ENCODE data around the gene ARID2. TPM values are rescaled to one million over a fixed set of nuclear protein-coding genes. Genes with fewer than 3 reads are reported as not detected.

The ARID2 gene
- polyA plus RNA-seq, 1 donor from 2014 or later, result 20.6 TPM

DNA sequence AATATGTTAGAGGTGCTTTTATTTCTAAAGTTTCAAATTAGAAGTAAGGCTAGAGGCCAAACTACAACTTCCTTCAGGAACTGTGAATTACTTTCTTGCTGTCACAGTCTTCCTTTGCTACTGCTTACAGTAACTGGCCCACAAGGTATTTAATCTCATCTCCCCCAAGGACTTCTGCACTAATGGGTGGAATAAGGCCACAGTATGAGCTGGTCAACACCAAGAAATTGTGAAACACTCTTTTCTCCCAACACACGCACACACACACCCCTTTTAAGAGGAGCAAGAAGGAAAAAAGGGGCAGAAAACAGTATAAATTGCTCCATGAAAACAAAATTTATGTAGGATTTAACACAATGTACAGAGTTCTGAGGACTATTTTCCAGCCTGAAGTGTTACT lies 215.3 kb downstream of the ARID2 start:
- TF ChIP-seq POLR2AphosphoS5 (IDR thresholded peaks at IDR 0.05), result no peak
- TF ChIP-seq MXI1 (conservative IDR thresholded peaks at IDR 0.05; ENCODE audit: poor library complexity, severe bottlenecking), result no peak
- no peaks in the 10 kb centered on the region for H3K9me2 ChIP-seq (ENCODE audit: insufficient read depth, low read length)
- no peaks in the 10 kb centered on the region for H3K79me2 ChIP-seq (replicated peaks; ENCODE audit: insufficient read depth, low read length)
- H3K4me2 ChIP-seq (ENCODE audit: low read length), result no peak overlapping the region
- no peak overlapping the region for H3K4me3 ChIP-seq (ENCODE audit: low read length)
- no peaks in the 10 kb centered on the region for H3K27me3 ChIP-seq (ENCODE audit: insufficient read depth, low read depth, low read length)
- H3F3A ChIP-seq (ENCODE audit: insufficient read depth, low read length, poor library complexity, severe bottlenecking), result no peaks in the 10 kb centered on the region
- no peak overlapping the region for H3K27ac ChIP-seq (ENCODE audit: low read length)
- no peaks in the 10 kb centered on the region for H3K9me3 ChIP-seq (ENCODE audit: low read length)
- no peak overlapping the region for H3K9ac ChIP-seq (ENCODE audit: low read length)
- H2AFZ ChIP-seq (ENCODE audit: low read depth, low read length), result no peak overlapping the region
- H4K20me1 ChIP-seq (ENCODE audit: insufficient read depth), result no peaks in the 10 kb centered on the region
- no peaks in the 10 kb centered on the region for H3K36me3 ChIP-seq (ENCODE audit: insufficient read depth, low read length)

DNA sequence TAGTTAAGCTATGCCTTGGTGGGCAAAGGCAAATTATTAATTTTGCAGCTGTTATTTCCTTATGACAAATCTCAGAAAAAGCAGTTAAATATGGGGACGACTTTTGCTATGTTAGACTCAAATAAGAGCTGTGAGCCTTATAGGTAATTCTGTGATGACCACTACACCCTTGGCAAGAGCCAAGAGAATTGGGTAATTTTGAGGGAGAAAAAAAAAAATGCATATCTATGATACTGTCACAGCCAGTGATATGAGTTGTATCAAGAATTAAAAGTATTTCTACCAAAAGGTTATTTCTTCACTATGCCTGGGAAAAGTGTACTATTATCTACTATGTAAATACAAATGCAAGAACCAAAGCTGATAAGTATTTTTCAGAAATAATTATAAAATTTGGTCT lies 216.9 kb downstream of the ARID2 start:
- Histone ChIP-seq H3K79me2 (replicated peaks; ENCODE audit: insufficient read depth, low read length) (no peaks in the 10 kb centered on the region), H3K9me3 (ENCODE audit: low read length) (no peaks in the 10 kb centered on the region), H4K20me1 (ENCODE audit: insufficient read depth) (no peaks in the 10 kb centered on the region), H3K9ac (ENCODE audit: low read length) (no peak overlapping the region), H3K27me3 (ENCODE audit: insufficient read depth, low read depth, low read length) (no peaks in the 10 kb centered on the region), H3F3A (ENCODE audit: insufficient read depth, low read length, poor library complexity, severe bottlenecking) (no peaks in the 10 kb centered on the region), H3K27ac (ENCODE audit: low read length) (no peak overlapping the region), H3K9me2 (ENCODE audit: insufficient read depth, low read length) (no peaks in the 10 kb centered on the region), H3K4me3 (ENCODE audit: low read length) (no peak overlapping the region), H3K36me3 (ENCODE audit: insufficient read depth, low read length) (no peaks in the 10 kb centered on the region), H3K4me2 (ENCODE audit: low read length) (no peak overlapping the region), H2AFZ (ENCODE audit: low read depth, low read length) (no peak overlapping the region)
- TF ChIP-seq, protein P1, sequence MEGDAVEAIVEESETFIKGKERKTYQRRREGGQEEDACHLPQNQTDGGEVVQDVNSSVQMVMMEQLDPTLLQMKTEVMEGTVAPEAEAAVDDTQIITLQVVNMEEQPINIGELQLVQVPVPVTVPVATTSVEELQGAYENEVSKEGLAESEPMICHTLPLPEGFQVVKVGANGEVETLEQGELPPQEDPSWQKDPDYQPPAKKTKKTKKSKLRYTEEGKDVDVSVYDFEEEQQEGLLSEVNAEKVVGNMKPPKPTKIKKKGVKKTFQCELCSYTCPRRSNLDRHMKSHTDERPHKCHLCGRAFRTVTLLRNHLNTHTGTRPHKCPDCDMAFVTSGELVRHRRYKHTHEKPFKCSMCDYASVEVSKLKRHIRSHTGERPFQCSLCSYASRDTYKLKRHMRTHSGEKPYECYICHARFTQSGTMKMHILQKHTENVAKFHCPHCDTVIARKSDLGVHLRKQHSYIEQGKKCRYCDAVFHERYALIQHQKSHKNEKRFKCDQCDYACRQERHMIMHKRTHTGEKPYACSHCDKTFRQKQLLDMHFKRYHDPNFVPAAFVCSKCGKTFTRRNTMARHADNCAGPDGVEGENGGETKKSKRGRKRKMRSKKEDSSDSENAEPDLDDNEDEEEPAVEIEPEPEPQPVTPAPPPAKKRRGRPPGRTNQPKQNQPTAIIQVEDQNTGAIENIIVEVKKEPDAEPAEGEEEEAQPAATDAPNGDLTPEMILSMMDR (IDR thresholded peaks at IDR 0.05; ENCODE audit: poor library complexity, severe bottlenecking), result no peak
- TF ChIP-seq POLR2AphosphoS5 (IDR thresholded peaks at IDR 0.05) (no peak), TAF1 (IDR thresholded peaks at IDR 0.05; ENCODE audit: low read depth) (no peak), EZH2 (IDR thresholded peaks at IDR 0.05; ENCODE audit: borderline replicate concordance, insufficient read depth, low read length, poor library complexity, severe bottlenecking) (no peak), MXI1 (conservative IDR thresholded peaks at IDR 0.05; ENCODE audit: poor library complexity, severe bottlenecking) (no peak), RAD21 (conservative IDR thresholded peaks at IDR 0.05) (no peak)

DNA sequence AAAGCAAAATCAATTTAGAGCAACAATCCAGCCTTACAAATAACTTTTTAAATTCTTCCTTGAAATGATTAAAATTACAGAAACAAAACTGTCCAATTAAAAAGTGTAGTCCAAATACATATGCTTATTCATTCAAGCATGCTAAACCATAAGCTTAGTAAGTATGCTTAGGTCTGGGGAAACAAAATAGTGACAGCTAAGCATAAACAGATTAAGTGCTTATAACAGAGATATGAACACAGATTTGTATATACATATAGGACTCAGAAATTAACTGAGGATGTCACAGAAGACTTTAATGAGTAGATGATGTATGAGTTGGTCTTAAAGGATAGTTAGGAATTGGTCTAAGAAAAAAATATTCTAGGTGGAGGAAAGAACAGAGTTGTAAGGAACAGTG lies 219.0 kb downstream of the ARID2 start:
- H3K27ac ChIP-seq (ENCODE audit: low read length), result no peak overlapping the region
- H3K9ac ChIP-seq (ENCODE audit: low read length), result no peak overlapping the region
- H3K4me2 ChIP-seq (ENCODE audit: low read length), result no peak overlapping the region
- no peak overlapping the region for H3K4me3 ChIP-seq (ENCODE audit: low read length)
- H3K9me3 ChIP-seq (ENCODE audit: low read length), result no peaks in the 10 kb centered on the region
- no peaks in the 10 kb centered on the region for H3K27me3 ChIP-seq (ENCODE audit: insufficient read depth, low read depth, low read length)
- H3K36me3 ChIP-seq (ENCODE audit: insufficient read depth, low read length), result no peaks in the 10 kb centered on the region
- TF ChIP-seq, protein P1 (IDR thresholded peaks at IDR 0.05; ENCODE audit: poor library complexity, severe bottlenecking), result no peak
- TF ChIP-seq SMC3 (conservative IDR thresholded peaks at IDR 0.05; ENCODE audit: poor library complexity), result no peak
- no peak for TF ChIP-seq RAD21 (conservative IDR thresholded peaks at IDR 0.05)
- TF ChIP-seq POLR2AphosphoS5 (IDR thresholded peaks at IDR 0.05), result no peak
- TF ChIP-seq EP300 (conservative IDR thresholded peaks at IDR 0.05; ENCODE audit: poor library complexity, severe bottlenecking), result no peak
- TF ChIP-seq TAF1 (IDR thresholded peaks at IDR 0.05; ENCODE audit: low read depth), result no peak
- no peak for TF ChIP-seq MXI1 (conservative IDR thresholded peaks at IDR 0.05; ENCODE audit: poor library complexity, severe bottlenecking)
- TF ChIP-seq, protein P2, sequence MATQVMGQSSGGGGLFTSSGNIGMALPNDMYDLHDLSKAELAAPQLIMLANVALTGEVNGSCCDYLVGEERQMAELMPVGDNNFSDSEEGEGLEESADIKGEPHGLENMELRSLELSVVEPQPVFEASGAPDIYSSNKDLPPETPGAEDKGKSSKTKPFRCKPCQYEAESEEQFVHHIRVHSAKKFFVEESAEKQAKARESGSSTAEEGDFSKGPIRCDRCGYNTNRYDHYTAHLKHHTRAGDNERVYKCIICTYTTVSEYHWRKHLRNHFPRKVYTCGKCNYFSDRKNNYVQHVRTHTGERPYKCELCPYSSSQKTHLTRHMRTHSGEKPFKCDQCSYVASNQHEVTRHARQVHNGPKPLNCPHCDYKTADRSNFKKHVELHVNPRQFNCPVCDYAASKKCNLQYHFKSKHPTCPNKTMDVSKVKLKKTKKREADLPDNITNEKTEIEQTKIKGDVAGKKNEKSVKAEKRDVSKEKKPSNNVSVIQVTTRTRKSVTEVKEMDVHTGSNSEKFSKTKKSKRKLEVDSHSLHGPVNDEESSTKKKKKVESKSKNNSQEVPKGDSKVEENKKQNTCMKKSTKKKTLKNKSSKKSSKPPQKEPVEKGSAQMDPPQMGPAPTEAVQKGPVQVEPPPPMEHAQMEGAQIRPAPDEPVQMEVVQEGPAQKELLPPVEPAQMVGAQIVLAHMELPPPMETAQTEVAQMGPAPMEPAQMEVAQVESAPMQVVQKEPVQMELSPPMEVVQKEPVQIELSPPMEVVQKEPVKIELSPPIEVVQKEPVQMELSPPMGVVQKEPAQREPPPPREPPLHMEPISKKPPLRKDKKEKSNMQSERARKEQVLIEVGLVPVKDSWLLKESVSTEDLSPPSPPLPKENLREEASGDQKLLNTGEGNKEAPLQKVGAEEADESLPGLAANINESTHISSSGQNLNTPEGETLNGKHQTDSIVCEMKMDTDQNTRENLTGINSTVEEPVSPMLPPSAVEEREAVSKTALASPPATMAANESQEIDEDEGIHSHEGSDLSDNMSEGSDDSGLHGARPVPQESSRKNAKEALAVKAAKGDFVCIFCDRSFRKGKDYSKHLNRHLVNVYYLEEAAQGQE (IDR thresholded peaks at IDR 0.05; ENCODE audit: borderline replicate concordance), result no peak
- TF ChIP-seq EZH2 (IDR thresholded peaks at IDR 0.05; ENCODE audit: borderline replicate concordance, insufficient read depth, low read length, poor library complexity, severe bottlenecking), result no peak
- no peaks in the 10 kb centered on the region for H3K9me2 ChIP-seq (ENCODE audit: insufficient read depth, low read length)
- no peak overlapping the region for H2AFZ ChIP-seq (ENCODE audit: low read depth, low read length)
- H3F3A ChIP-seq (ENCODE audit: insufficient read depth, low read length, poor library complexity, severe bottlenecking), result no peaks in the 10 kb centered on the region
- no peaks in the 10 kb centered on the region for H4K20me1 ChIP-seq (ENCODE audit: insufficient read depth)
- H3K79me2 ChIP-seq (replicated peaks; ENCODE audit: insufficient read depth, low read length), result no peaks in the 10 kb centered on the region

Measured in neural cell (in vitro differentiated cells).